ENCODE measurements around the gene TMEM186. TPM values are rescaled to one million over a fixed set of nuclear protein-coding genes. Genes with fewer than 3 reads are reported as not detected.

Gene TMEM186
- total and polyA plus RNA-seq, 2 of the 8 experiments (the other 6 are each of a cell fraction or from before 2014, with no cell fraction given), result 13.1 TPM

DNA sequence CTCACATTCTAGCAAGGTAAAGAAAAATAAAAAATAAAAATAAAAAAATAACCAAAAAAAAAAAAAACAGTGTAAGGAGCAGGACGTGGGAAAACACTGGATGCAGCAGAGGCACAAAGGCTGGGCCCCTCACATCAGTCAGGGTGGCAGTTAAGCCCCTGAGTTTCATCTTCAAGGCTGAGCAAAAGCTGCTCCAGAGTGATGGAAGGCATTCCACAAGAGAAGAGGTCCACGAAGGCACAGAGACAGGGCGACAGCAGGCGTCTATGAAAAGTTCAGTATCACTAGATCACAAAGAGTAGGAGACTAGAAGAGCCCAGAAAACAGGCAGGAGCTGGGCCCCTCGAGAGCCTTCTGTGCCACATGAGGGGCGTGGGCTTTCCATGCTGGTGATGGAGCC is 12.0 kb downstream of the TMEM186 start:
- Histone ChIP-seq H3K23me2 (ENCODE audit: low read depth, low read length) (no peaks in the 10 kb centered on the region), H3K79me2 (ENCODE audit: control insufficient read depth in 1 of 2, insufficient read depth in 2 of 2, low read length in 2 of 2) (no peaks in the 10 kb centered on the region), H4K20me1 (replicated peaks in 1 of 2; ENCODE audit: control insufficient read depth in 1 of 2, insufficient read depth in 2 of 2, low read length in 2 of 2) (peaks cover 0 to 1% of the 10 kb centered on the region in 2 experiments), H4K8ac (ENCODE audit: extremely low read depth, insufficient read depth, low read length) (no peak overlapping the region), H2BK15ac (ENCODE audit: low read length) (no peak overlapping the region), H3K14ac (ENCODE audit: insufficient read length) (no peak overlapping the region), H3K18ac (ENCODE audit: extremely low read depth, low read length) (no peak overlapping the region), H2BK5ac (ENCODE audit: low read depth, low read length) (no peak overlapping the region), H3K36me3 (ENCODE audit: control insufficient read depth in 2 of 4, insufficient read depth in 4 of 4, low read length in 3 of 4) (no peaks in the 10 kb centered on the region; a peak in 1 of 8 replicates), H3K23ac (ENCODE audit: insufficient read length) (no peak overlapping the region), H3K79me1 (ENCODE audit: low read depth, low read length) (peaks cover 2% of the 10 kb centered on the region; the same call in 1 of the 2 replicates), H4K5ac (ENCODE audit: insufficient read length, low read depth, low read length) (no peak overlapping the region), H3K9me3 (ENCODE audit: insufficient read depth in 2 of 2, low read depth in 1 of 2, low read length in 1 of 2) (no peaks in the 10 kb centered on the region), H3K27ac (ENCODE audit: low read depth, low read length) (no peak overlapping the region), H3K4me1 (replicated peaks in 1 of 4; ENCODE audit: control insufficient read depth in 3 of 4, insufficient read depth in 4 of 4, low read length in 3 of 4) (no peaks in the 10 kb centered on the region; a peak in 1 of 7 replicates), H2AFZ (ENCODE audit: low read length) (no peak overlapping the region), H3K4ac (replicated peaks; ENCODE audit: insufficient read length, low read depth, low read length) (no peak overlapping the region), H3K4me3 (ENCODE audit: extremely low read depth in 1 of 4, insufficient read depth in 2 of 4, low read depth in 3 of 4, low read length in 4 of 4) (no peak overlapping the region), H3K9ac (replicated peaks in 1 of 4; ENCODE audit: extremely low read depth in 1 of 4, low read depth in 3 of 4, low read length in 3 of 4) (no peak overlapping the region), H2BK120ac (replicated peaks; ENCODE audit: low read depth, low read length) (no peak overlapping the region), H4K91ac (replicated peaks; ENCODE audit: insufficient read length, low read length) (no peak overlapping the region), H3K56ac (replicated peaks; ENCODE audit: insufficient read length, low read depth, low read length) (no peak overlapping the region), H2BK20ac (ENCODE audit: low read length) (no peak overlapping the region), H3K4me2 (ENCODE audit: insufficient read depth in 1 of 2, low read depth in 2 of 2, low read length in 2 of 2) (no peak overlapping the region), H3K27me3 (replicated peaks in 1 of 4; ENCODE audit: control insufficient read depth in 3 of 4, extremely low read depth in 1 of 4, insufficient read depth in 3 of 4, low read length in 3 of 4) (no peaks in the 10 kb centered on the region), H2BK12ac (ENCODE audit: low read depth, low read length) (no peak overlapping the region), H2AK5ac (ENCODE audit: low read depth, low read length) (no peak overlapping the region)
- POLR2A ChIA-PET (ENCODE audit: partially characterized antibody), result no interaction called here
- FAIRE-seq (no peak), DNase-seq (ENCODE audit: low read depth in 1 of 2, low spot score in 2 of 2) (no peak)
- WGBS, 2 experiments (ENCODE audit: extremely low coverage in 1 of 2, insufficient coverage in 1 of 2, insufficient read length in 1 of 2, insufficient replicate concordance in 2 of 2, low coverage in 1 of 2, low lambda C conversion rate in 2 of 2, missing lambda C conversion rate in 1 of 2), result 90% methylated on average over 5 of the region's 6 CpGs; no CpG with 5 or more reads in 1 of the 2 experiments
- CTCF ChIA-PET (ENCODE audit: partially characterized antibody), result interaction anchor here (1.2 to 26.4 kb wide), 5 partner anchors 8 to 203 kb away, joined by 3 to 404 read pairs (median 3); partner anchors contain the start of gene ABAT
- TF ChIP-seq POLR2AphosphoS5 (IDR thresholded peaks at IDR 0.05; ENCODE audit: low read depth, low read length) (no peak), CBX8 (IDR thresholded peaks at IDR 0.05; ENCODE audit: borderline replicate concordance, low read depth, low read length) (no peak), JUND (IDR thresholded peaks at IDR 0.05; ENCODE audit: low read length) (no peak), CEBPB (IDR thresholded peaks at IDR 0.05; ENCODE audit: low read depth, low read length) (no peak), YY1 (IDR thresholded peaks at IDR 0.05; ENCODE audit: low read depth, low read length) (no peak), TAF7 (optimal IDR thresholded peaks at IDR 0.05; ENCODE audit: borderline replicate concordance, low read depth, low read length) (no peak), MAFK (IDR thresholded peaks at IDR 0.05; ENCODE audit: low read depth, low read length) (no peak), SP2 (IDR thresholded peaks at IDR 0.05; ENCODE audit: low read length) (no peak), POU5F1 (IDR thresholded peaks at IDR 0.05; ENCODE audit: low read depth, low read length) (no peak), CREB1 (IDR thresholded peaks at IDR 0.05) (no peak), KDM5A (IDR thresholded peaks at IDR 0.05; ENCODE audit: low read length) (no peak), HDAC2 (IDR thresholded peaks at IDR 0.05; ENCODE audit: borderline replicate concordance in 1 of 2, low read depth in 2 of 2, low read length in 2 of 2) (no peak), POLR2A (IDR thresholded peaks at IDR 0.05; ENCODE audit: control extremely low read depth in 1 of 2, low read depth in 2 of 2, low read length in 2 of 2) (no peak), TCF12 (IDR thresholded peaks at IDR 0.05; ENCODE audit: low read depth, low read length) (no peak), SP1 (IDR thresholded peaks at IDR 0.05; ENCODE audit: low read depth, low read length) (no peak)
- TF ChIP-seq, protein P1, sequence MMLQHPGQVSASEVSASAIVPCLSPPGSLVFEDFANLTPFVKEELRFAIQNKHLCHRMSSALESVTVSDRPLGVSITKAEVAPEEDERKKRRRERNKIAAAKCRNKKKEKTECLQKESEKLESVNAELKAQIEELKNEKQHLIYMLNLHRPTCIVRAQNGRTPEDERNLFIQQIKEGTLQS (IDR thresholded peaks at IDR 0.05; ENCODE audit: insufficient read depth, low read depth, low read length), result no peak

All from H1 (cell line).